HG02870 (cell line): ENCODE measurements around the gene C16orf54.
A peak's percentile ranks its signal among the peaks of the same experiment; 100 is the strongest.
"Not testable (repeated sequence)": the region's sequence is repeated elsewhere in the genome, so short reads cannot be mapped to it uniquely, and the experiment has no call there.

Experiments
- ATAC-seq: cut with Tn5 transposase; IDR thresholded peaks from one replicate; pipeline ENCODE4 v1.9.1; 2021; ENCODE audit warnings: mild to moderate bottlenecking, moderate library complexity; ENCODE audit not compliant: unreplicated experiment

The C16orf54 gene, protein sequence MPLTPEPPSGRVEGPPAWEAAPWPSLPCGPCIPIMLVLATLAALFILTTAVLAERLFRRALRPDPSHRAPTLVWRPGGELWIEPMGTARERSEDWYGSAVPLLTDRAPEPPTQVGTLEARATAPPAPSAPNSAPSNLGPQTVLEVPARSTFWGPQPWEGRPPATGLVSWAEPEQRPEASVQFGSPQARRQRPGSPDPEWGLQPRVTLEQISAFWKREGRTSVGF

DNA sequence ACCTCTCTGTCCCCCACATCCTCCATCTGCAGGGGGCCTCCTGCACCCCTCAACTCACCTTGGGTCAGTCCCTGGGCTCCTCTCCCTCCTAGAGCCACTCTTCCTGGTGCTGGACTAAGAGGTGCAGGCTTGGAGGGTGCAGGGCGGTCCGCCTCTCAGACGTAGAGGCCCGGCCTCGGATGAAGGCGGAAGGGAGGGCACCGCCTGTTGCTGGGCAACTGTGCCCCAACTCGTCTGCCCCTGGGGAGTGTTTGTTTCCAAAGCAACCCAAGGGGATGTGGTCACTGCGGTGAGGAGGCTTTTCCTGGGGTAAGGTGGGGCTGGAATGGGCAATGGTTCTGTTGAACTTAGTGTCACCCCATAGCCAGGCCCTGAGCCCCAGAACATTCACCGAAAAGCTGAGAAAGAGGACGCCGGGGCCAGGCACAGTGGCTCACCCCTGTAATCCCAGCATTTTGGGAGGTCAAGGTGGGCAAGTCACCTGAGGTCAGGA lies at the start of gene C16orf54:
Gene C16orf54, minus strand, starts transcription at position 138 of the 493 bp plus-strand sequence. CDS start 1,039 bp downstream, outside the sequence.
- ATAC-seq, result no peak

DNA sequence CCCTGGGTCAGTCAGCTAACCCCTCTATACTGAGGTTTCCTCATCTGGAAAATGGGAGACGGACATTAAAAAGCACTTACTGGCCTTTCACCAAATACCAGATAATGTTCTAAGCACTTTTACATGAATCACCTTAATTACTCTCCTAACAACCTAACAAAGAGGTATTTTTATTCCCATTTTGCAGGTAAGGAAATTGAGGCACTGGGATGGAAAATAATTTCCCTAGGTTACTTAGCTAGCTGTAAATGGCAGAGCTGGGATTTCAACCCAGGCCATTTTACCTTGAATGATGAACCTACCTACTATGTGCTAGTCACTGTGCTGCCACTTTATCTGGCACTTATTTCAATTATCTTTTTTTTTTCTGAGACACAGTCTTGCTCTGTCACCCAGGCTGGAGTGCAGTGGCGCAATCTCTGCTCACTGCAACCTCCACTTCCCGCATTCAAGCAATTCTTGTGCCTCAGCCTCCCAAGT lies 48.5 kb upstream of the C16orf54 start:
- no peak for ATAC-seq

DNA sequence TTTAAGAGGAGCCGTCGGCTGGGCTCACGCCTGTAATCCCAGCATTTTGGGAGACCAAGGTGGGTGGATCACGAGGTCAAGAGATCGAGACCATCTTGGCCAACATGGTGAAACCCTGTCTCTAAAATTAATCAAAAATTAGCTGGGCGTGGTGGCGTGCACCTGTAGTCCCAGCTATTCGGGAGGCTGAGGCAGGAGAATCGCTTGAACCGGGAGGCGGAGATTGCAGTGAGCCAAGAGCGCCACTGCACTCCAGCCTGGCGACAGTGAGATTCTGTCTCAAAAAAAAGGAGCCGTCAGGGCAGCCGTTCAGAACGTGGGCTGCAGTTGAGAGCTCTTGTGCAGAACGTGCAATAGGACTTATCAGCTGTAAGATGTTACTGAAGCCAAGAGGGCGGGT lies 47.4 kb upstream of the C16orf54 start:
- ATAC-seq, result not testable (repeated sequence)

DNA sequence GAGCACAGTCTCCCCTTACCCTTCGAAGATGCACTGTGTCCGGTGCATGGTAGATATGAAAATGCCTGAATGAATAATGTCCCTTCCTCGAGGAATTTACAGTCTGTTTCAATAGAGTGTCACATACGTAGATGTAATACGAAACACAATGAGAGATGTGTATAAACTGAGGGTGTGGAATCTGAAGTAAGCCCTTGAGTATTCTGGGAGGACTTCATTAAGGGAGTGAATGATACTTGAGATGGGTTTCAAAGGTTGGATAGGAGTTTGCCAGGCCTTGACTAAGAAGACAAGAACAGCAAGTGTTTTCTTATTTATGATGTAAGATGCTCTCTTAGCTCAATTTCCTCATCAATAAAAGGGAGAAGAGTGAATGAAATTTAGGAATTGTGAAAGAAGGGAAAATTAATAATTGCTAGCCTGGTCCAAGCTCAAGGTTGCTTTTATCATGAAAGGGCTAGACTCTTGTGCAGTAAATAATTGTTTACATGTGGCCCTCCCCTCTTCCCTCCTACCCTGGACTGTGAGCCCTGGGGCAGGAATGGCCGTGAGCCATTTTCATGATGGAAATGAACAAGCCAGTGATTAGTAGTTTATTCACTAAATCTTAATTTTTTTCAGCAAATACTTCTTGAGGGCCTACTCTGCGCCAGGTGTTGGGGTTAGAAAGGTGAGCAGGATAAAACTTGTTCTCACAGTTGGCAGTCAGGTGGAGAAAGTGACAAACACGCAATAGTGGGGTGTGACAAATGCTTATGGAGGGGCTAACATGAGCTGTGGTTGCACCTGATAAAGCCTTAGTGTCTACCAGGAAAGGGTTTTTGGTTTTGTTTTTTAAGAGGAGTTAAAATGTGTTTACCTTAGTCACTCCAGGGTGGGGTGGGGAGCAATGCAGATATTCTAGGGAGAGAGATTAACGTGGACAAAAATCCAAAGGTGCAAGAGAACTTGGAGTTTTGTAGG lies 46.3 kb upstream of the C16orf54 start:
- ATAC-seq, result no peak

DNA sequence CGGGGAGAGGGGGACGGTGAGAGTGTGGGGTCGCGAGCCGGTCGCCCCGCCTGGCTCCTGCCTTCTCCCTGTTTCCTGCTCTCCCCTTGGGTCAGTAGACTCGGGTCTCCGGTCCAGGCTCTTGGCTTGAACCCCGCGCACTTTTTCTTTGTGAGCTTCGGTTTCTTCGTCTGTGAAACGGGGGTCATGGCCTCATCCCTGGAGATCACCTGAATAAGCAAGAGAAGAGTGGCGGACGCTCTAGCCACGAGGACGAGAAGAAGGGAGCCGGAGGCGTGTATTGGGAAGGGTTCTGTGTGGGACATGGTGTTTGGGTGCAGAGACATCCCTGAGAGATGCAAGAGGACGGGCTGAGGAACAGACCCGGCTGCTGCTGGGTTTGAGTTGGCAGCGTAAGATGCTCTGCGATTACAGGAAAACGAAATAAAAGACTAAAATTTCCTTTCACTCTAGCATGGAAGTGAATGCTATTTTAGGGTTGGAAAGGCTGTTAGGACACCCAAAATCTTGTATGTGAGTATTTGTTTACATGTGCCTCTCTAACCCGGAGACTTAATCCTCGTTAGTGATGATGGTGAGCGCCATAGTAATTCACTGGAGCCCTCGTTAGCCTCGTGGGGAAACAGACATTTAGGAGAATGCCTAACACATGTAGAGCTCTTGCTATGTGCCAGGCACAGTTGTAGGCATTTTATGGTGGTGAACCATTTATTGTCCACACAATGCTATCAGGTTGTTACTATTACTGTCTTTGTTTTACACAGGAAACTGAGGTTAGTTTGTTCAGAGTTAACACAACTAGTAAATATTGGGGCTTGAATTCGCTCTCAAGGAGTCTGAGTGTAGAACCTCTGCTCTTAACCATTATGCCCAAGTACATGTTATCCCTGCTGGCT lies 45.4 kb upstream of the C16orf54 start:
- ATAC-seq, result no peak

DNA sequence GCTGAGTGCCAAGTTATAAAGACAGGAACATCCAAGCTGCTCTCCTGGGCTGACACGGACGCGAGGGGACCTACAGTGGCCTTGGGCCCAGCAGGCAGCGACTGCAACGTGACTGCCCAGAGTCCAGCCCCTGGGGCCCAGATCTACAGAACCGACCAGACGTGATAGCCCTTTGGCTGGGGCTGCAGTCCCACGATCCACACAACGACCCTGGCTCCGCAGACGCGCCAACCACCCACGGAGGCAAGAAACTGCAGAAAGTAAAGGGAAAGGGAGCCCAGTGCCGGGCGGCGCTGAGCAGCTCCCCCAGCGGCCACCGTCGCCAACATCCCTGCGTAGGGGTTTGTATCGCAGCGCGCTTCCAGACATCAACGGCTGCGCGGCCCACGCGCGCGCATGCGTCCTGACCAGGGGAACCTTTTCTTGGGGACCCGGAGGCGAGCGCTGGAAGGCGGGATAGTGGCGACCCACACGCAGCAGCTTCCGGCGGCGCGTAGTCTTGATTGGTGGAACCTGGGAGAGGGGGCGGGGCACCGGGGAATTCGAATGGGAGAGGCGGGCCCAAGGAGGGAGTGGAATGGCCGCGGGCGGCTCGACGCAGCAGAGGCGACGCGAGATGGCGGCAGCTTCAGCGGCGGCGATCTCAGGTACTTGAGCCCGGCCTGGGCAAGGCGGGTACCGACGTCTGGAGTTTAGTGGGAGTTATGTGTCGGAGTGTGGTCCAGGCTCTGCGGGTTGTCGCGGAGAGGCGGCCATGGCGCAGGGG lies 44.6 kb upstream of the C16orf54 start, which contains the start of gene KIF22:
Gene KIF22, plus strand, starts transcription at position 569 of the 766 bp plus-strand sequence. Its CDS starts 9 bp downstream, at position 578.
- ATAC-seq, result peak; percentile 89

DNA sequence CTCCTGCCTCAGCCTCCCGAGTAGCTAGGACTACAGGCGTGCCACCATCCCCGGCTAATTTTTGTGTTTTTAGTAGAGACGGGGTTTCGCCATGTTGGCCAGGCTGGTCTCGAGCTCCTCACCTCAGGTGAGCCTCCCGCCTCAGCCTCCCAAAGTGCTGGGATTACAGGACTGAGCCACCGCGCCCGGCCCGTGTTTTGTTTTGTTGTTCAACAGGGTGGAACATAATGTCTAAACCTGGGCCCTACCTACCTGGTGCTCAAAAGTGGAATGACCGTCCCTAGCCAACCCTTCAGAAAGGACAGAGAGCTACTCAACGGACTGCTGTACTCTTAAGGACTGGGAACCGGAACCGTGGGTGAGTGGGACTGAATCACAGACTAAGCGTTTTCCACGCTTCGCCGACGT lies 44.0 kb upstream of the C16orf54 start:
- no peak for ATAC-seq

DNA sequence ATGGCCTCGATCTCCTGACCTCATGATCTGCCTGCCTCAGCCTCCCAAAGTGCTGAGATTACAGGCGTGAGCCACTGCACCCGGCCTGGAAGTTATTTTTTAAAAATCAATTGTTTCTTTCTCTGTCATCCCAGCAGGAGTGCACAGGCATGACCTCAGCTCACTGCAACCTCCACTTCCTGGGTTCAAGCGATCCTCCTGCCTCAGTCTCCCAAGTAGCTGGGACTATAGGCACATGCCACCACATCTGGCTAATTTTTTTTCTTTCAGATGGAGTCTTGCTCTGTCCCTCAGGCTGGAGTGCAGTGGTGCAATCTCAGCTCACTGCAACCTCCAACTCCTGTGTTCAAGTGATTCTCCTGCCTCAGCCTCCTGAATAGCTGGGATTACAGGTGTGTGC lies 41.4 kb upstream of the C16orf54 start:
- ATAC-seq, result not testable (repeated sequence)

DNA sequence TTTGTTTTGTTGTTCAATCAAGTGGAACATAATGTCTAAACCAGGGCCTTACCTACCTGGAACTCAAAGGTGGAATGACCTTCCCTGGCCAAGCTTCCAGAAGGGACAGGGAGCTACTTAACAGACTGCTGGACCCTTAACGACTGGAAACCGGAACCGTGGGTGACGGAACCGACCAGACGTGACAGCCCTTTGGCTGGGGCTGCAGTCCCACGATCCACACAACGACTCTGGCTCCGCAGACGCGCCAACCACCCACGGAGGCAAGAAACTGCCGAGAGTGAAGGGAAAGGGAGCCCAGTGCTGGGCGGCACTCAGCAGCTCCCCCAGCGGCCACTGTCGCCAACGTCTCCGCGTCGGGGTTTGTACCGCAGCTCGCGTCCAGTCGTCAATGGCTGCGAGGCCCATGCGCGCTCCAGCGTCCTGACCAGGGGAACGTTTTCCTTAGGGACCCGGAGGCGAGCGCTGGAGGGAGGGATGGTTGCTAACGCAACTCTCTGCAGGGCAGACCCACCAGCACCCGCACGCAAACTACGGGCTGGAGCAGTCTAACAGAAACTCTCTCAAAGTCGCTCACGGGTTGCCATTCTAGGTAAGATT lies 39.2 kb upstream of the C16orf54 start:
- no peak for ATAC-seq

DNA sequence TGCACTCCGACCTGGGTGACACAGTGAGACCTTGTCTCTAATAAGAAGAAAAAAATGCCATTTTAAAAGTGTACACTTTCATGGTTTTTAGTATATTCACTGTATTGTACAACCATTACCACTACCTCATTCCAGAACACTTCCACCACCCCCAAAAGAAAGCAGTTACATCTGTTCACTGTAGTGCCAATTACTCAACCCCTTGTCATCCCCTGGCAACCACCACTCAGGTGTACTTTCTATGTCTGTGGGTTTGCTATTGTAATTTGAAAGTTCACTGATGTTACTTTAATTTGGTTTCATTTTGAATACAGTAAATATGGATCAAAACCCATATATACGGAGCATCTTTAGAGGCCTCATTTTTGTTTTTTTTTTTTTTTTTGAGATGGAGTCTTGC lies 38.4 kb upstream of the C16orf54 start:
- no peak for ATAC-seq

DNA sequence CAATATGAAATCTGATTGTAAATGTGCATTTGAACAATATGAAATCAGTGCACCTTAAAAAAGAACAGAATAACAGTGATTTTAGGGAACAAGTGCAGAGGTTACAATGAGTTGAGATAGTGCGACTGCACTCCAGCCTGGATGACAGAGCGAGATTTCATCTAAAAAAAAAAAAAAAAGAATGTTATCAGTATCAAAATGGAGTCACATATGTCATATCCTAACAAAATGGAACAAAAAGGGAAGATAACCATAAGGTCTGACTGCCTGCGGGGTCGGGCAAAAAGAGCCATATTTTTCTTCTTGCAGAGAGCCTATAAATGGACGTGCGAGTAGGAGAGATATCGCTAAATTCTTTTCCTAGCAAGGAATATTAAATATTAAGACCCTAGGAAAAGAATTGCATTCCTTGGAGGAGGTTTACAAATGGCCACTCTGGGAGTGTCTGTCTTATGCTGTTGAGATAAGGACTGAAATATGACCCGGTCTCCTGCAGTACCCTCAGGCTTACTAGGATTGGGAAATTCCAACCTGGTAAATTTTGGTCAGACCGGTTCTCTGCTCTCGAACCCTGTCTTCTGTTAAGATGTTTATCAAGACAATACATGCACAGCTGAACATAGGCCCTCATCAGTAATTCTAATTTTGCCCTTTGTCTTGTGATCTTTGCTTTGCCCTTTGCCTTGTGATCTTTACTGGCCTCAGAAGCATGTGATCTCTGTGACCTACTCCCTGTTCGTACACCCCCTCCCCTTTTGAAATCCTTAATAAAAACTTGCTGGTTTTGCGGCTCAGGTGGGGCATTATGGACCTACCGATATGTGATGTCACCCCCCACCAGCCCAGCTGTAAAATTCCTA lies 37.5 kb upstream of the C16orf54 start:
- not testable (repeated sequence) for ATAC-seq

DNA sequence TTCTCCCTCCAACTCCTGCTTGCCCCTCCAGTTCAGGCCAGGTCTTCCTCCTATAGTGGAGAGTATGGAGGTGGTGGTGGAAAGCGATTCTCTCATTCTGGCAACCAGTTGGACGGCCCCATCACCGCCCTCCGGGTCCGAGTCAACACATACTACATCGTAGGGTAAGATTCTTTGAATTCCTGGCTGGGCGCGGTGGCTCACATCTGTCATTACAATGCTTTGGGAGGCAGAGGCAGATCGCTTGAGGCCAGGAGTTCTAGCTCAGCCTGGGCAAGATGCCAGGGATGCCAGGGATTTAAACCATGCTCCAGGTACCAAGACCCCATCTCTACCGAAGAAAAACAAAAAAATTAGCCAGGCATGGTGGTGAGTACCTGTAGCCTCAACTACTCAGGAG lies 33.7 kb upstream of the C16orf54 start:
- ATAC-seq, result no peak

DNA sequence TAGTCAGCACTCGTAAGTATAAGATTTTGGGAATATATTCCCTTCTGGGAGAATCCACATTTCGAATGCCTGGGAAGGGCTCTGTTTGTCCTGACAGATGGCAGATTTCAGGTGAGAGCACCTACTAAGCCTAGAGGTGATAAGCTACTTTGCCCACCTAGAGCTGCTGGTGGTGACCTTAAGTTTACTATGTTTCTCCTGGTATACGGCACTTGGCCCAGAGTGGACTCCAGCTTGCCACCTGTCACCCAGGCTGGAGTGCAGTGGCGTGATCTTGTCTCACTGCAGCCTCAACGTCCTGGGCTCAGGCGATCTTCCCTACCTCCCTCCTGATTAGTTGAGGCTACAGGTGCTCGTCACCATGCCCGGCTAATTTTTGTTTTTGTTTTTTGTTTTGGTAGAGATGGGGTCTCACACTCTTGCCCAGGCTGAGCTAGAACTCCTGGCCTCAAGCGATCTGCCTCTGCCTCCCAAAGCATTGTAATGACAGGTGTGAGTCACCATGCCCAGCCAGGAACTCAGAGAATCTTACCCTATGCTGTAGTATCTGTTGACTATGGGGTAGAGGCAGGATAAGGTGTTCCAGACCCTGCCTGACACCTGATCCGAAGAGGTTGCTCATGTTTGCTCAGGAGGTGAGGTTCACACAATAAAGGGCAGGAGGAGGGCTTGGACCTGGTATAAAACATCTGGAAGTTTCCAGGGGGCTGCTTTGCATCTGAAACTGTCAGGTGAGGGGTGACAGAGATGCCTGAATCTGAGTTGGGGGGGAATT lies 32.0 kb upstream of the C16orf54 start, which contains the start of gene ZG16:
Gene ZG16, plus strand, starts transcription at position 681 of the 775 bp plus-strand sequence. CDS start 1,011 bp downstream, outside the sequence.
- ATAC-seq, result no peak

DNA sequence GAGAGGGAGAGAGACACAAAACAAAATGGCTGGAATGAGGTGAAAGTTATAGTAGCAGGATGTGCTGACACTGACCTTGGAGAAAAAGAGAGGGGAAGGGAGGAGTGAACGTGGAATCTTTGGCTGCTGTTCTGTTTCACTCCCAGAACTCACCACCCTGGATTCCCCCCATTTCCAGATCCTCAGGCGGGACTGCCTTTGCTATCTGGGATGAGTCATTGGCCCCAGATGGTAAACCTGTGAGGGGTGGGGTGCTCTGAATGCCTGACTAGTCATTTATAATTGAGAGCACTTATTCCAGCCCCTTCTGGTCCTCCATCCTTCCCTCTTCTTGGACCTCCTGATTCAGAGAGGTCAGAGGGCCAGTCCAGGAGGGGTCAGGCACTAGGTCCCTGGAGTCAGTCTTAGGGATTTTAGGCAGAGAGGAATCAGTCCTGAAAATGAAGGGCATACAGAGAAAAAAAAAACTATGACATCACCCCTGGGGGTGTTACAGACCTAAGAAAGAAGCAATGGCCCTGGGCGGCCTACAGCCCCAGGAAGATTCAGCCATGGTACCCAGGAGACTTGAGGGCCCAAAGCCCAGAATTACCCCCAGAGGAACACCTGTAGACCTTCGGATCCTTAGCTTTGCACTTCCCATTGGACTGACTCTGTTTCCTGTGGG lies 30.1 kb upstream of the C16orf54 start:
- no peak for ATAC-seq

DNA sequence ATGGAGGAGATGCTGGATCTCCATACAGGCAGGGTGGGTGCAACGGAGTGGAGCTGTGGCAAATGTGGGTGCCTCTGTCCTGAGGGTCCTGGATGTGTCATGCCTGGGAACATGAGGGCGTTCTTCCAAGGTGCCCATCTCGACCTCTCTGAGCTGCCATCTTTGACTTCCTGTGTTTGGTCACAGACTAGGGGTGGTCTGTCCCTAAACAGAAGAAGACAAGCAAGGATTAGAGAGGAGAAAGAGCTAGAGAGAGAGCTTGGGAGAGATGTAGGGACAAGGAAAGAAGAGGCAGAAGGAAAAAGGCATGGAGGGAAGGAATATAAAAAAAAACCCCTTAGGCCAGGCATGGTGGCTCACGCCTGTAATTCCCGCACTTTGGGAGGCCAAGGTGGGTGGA lies 28.9 kb upstream of the C16orf54 start:
- no peak for ATAC-seq

DNA sequence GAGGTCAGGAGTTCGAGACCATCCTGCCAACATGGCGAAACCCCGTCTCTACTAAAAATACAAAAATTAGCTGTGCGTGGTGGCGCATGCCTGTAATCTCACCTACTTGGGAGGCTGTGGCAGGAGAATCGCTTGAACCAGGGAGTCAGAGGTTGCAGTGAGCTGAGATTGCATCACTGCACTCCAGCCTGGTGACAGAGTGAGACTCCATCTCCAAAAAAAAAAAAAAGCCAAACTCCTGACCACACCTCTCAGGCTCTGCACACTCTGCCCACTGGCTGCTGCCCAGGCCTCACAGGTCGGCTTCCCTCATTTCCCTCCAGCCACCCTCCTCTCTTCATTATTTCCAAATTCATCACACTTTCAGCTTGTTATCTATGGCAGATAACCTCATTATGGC lies 26.5 kb upstream of the C16orf54 start:
- not testable (repeated sequence) for ATAC-seq
